HG02798 (cell line): ENCODE results near the gene TMEM150C.
"Not testable (repeated sequence)": the region's sequence is repeated elsewhere in the genome, so short reads cannot be mapped to it uniquely, and the experiment has no call there.

Source experiments
- ATAC-seq: cut with Tn5 transposase; IDR thresholded peaks from one replicate; pipeline ENCODE4 v1.9.1; 2021; ENCODE audit warnings: mild to moderate bottlenecking; ENCODE audit not compliant: unreplicated experiment, poor library complexity

The TMEM150C gene

DNA sequence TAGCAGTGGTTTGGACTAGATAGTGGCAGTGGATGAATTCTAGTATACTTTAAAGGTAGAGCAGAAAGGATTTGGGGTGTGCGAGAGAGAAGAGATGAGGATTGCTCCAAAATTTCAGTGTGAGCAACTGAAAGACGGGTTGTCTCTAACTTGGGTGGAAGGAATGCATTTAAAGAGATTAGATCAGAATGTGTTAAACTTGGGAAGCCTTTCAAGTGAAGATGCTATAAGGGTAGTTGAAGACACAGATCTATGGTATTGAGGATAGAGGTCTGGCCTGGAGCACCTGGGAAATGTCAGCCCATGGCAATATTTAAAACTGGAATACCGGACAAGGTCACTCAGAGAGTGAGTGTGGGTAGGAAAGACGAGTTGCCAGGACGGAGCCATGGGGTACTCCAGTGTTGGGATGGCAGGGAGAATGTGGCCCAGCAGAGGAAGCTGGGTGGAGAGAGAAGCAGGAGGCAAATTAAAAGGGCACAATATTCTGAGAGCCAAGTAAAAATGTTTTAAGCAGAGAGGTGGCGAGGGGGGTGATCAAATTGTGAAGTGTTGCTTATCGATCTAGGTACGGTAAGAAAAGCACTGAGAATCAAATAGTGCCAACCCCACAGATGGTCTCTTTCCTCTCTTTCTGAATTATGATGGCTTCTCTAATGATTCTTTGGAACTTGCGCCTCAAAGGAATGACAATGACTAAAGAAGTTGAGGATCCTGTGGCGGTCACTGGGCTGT lies 80.8 kb downstream of the TMEM150C start:
- no peak for ATAC-seq

DNA sequence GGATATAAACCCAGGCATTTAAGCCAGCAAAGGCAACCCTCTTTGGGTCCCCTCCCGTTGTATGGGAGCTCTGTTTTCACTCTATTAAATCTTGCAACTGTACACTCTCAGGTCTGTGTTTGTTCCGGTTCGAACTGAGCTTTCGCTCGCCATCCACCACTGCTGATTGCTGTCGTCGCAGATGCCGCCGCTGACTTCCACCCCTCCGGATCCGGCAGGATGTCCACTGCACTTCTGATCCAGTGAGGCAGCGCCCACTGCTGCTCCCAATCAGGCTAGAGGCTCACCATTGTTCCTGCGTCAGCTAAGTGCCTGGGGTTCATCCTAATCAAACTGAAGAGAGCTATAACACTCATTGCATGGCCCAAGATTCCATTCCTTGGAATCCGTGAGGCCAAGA lies 82.2 kb downstream of the TMEM150C start:
- no peak for ATAC-seq

DNA sequence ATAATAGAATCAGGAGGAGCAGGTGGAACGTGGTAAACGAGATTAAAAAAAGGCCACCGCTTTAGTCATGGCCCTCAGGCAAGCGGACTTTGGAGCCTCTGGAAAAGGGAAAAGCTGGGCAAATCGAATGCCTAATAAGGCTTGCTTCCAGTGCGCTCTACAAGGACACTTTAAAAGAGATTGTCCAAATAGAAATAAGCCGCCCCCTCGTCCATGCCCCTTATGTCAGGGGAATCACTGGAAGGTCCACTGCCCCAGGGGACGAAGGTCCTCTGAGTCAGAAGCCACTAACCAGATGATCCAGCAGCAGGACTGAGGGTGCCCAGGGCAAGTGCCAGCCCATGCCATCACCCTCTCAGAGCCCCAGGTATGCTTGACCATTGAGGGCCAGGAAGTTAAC lies 84.3 kb downstream of the TMEM150C start:
- ATAC-seq = not testable (repeated sequence)

- ATAC-seq = not testable (repeated sequence)
These were observed 85.9 kb downstream of the TMEM150C start for GRCh38 chr4:82475931-82476330.

DNA sequence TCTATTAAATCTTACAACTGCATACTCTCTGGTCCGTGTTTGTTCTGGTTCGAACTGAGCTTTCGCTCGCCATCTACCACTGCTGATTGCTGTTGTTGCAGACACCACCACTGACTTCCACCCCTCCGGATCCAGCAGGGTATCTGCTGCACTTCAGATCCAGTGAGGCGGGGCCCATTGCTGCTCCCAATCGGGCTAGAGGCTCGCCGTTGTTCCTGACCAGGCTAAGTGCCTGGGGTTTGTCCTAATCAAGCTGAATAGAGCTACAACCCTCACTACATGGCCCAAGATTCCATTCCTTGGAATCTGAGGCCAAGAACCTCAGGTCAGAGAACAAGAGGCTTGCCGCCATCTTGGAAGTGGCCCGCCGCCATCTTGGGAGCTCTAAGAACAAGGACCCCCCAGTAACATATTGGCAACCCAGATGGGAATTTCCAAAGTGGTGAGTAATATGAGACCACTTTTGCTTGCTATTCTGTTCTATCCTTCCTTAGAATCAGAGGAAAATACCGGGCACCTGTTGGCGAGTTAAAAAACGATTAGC lies 88.1 kb downstream of the TMEM150C start:
- no peak for ATAC-seq

GRCh38 chr4:82473080-82473479 lies 88.7 kb downstream of the TMEM150C start:
- ATAC-seq = not testable (repeated sequence)

DNA sequence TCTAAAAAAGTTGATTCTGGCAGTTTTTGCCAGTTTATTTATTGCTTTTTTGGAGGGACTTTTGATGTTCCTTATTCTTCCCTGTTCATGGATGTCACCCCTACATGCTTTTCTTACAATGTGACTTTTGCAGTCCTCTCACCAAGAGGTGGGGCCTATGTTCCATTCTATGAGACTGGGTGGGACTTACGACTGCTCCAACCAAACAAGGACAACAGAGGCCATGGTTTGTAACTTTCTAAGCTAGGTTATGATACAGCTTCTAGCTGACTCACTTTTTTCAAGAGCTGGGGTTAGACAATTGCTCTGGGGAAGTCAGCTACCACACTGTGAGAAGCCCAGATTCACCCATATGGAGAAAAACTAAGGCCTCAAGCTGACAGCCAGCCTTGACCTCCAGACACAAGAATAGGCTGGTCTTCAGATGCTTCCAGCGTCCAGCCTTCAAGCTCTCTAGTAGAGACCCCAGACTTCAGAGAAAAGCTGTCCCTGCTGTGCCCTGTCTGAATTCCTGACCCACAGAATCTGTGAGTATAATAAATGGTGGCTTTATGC lies 91.9 kb downstream of the TMEM150C start:
- no peak for ATAC-seq

DNA sequence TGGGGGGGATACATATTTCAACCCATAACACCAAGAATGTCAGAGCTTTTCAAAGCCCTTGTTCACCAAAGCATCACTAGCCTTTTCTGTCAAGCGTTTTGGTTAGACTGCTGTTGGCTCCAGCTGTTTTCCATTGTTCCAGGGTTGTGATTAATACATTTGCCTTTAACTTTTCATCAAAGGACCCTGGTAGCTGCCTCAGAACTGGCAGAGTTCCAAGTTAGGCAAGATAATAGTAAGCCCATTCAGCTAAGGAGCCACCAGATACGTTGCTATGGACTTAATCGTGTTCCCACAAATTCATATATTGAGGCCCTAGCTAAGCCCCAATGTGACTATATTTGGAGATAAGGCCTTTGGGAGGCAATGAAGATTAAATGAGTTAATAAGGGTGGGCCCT lies 94.3 kb downstream of the TMEM150C start:
- no peak for ATAC-seq

DNA sequence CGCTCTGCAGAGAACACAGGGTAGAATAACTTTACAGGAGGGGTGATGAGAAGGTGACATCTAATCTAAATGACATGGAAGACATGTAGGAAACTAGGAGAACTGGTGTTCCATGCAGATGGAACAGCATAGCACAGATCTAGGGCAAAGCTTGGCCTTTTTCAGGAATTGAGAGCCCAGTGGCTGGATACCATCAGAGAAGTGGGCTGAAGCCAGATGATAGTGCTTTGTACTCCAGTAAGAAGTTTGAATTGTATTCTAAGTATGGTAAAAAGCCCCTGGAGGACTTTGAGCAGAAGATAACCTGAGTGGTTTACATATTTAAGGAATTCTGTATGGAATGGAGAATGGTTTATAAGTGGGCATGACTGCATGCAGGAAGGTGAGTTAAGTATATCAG lies 98.6 kb downstream of the TMEM150C start:
- no peak for ATAC-seq

DNA sequence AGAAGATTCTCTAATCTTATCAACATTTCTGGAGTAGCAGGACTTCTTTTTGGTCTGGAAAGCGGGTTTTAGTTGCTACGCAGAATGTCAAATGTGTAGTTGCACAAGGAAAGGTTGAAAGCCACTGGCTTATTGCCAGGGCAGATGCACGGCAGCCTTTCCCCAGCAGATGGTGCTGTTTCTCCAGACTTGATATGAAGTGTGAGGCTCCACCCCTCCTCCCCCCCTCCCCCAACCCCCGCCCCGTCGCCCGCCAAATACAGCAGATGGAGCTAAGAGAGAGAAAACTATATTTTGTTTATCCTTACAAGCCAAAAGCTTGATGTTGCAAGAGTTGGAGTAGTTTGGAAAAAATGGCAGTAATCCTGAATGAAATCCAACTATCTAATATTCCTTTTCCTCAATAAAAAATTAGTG lies 99.4 kb downstream of the TMEM150C start:
- peak; percentile 86 for ATAC-seq

DNA sequence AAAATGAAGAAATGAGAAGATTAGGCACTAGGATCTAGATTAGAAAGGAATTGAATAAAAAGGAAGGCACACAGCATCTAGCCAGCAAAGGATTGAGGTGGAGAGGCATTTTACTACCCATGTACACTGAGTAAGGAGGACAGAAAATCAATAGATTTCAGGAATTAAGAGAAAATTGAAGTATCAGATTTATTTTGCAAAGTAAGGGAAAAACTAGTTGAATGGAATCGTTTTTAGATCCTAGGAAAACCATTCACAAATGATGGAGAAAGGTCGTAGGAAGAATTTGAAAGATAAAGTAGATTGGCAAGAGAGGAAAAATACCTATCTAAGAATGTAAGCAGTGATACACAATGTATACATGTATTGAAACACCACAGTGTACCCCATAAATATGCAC lies 100.1 kb downstream of the TMEM150C start:
- no peak for ATAC-seq

DNA sequence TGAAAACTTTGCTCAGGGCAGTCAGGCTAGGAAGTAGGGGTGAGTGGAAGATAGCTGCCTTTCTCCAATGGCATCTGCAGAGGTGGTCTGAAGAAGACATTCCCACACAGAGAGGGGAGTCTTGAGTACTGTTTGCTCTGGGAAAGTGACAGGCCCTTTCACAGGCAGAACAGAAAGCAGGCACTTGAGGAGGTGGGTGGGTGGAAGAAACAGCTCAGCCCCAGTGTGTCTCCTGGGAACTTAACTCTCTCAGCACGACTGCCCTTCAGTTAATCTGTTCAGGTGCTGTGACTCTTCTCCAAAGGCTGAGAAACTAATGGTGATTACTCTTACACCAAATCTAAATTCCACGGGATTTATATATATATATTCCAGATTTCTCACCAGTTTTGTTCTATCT lies 103.1 kb downstream of the TMEM150C start:
- no peak for ATAC-seq

GRCh38 chr4:82457266-82457665 lies 104.5 kb downstream of the TMEM150C start:
- ATAC-seq = no peak

- ATAC-seq = no peak
These were observed 109.8 kb downstream of the TMEM150C start for GRCh38 chr4:82452026-82452425.

- ATAC-seq = no peak
These were observed 110.6 kb downstream of the TMEM150C start for GRCh38 chr4:82450966-82451755.

GRCh38 chr4:82447886-82448285 lies 113.9 kb downstream of the TMEM150C start:
- ATAC-seq = no peak

- no peak for ATAC-seq
These were observed 122.7 kb downstream of the TMEM150C start for GRCh38 chr4:82439088-82439487.

- no peak for ATAC-seq
These were observed 124.3 kb downstream of the TMEM150C start for GRCh38 chr4:82437285-82438005.

DNA sequence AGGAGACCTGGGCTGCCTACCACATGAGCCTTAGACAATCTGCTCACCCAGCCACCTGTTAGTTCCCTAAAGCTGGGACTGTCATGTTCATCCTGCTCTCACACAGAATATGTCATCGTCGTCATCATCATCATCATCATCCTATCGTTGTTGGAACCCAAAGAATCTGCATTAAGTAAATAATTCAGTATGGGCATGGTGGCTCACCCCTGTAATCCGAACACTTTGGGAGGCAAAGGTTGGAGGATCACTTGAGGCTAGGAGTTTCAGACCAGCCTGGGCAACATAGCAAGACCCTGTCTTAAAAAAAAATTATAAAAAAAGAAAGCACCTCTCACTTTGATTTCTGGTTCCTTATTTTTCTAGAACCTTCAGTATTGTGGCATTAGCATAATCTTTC lies 125.0 kb downstream of the TMEM150C start:
- ATAC-seq = no peak

DNA sequence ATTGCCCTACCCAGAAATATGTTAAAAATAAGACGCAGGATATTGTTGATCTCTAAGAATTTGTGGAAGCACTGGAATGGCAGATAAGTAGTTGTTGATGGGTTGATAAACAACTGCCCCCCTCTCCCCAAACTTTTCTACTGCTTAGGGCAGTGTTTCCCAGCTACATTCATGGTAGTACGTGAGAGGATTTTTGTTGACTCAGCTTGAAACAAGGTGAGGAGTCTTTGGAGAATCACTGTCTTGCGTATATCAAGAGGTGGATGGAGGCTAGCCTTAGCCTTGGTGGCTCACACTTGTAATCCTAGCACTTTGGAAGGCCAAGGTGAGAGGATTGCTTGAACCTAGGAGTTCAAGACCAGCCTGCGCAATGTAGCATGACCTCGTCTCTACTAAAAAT lies 125.7 kb downstream of the TMEM150C start:
- ATAC-seq = no peak

- no peak for ATAC-seq
These were observed 126.8 kb downstream of the TMEM150C start for GRCh38 chr4:82434949-82435348.
